ENCODE results near the gene CDK14. TPM values are rescaled to one million over a fixed set of nuclear protein-coding genes. Genes with fewer than 3 reads are reported as not detected.

The CDK14 gene
- total and polyA plus RNA-seq, 2 donors (not counting 3 experiments of a cell fraction or from before 2014, with no cell fraction given): 5.5 to 34.2 TPM

- intact Hi-C loops (cut with micrococcal nuclease): loop anchor here (10.0 kb wide), 1 partner anchor 467 kb away; the partner anchor contains the start of gene STEAP1
These were observed 25.6 kb downstream of the CDK14 start for GRCh38 chr7:90621747-90622140.

More at GRCh38 chr7:90621747-90622140, 25.6 kb downstream of the CDK14 start:
- peak; percentile 41 for DNase-seq (ENCODE audit: low read depth, low spot score)
- H3K27me3 ChIP-seq (ENCODE audit: control insufficient read depth in 2 of 2, insufficient read depth in 2 of 2, low read length in 2 of 2): no peaks in the 10 kb centered on the region
- dilution Hi-C loops (cut with MboI; ENCODE audit: extremely low pct_ligation_motif_present, low sequenced_read_pairs): no loop called here
- TF ChIP-seq FOS (IDR thresholded peaks at IDR 0.05; ENCODE audit: borderline replicate concordance, insufficient read depth, low read length): no peak
- no peak for TF ChIP-seq MAX (IDR thresholded peaks at IDR 0.05; ENCODE audit: insufficient read depth, insufficient read length)
- TF ChIP-seq JUN (IDR thresholded peaks at IDR 0.05; ENCODE audit: borderline replicate concordance, insufficient read depth, insufficient read length, low read depth): no peak
- TF ChIP-seq GATA2 (IDR thresholded peaks at IDR 0.05; ENCODE audit: insufficient read depth, insufficient read length, low read depth, low read length): no peak
- TF ChIP-seq POLR2A (IDR thresholded peaks at IDR 0.05; ENCODE audit: low read depth, low read length): no peak
- TF ChIP-seq CTCF (IDR thresholded peaks at IDR 0.05; ENCODE audit: extremely low read depth in 1 of 2, insufficient read depth in 1 of 2, low read depth in 1 of 2, low read length in 2 of 2): no peak
- no peak for TF ChIP-seq POLR2AphosphoS5 (IDR thresholded peaks at IDR 0.05; ENCODE audit: insufficient read depth, low read depth, low read length)
- TF ChIP-seq MYC (IDR thresholded peaks at IDR 0.05; ENCODE audit: low read depth, low read length): no peak
- no peak for TF ChIP-seq EZH2 (IDR thresholded peaks at IDR 0.05; ENCODE audit: borderline replicate concordance, low read depth, low read length, severe bottlenecking)
- H3K9ac ChIP-seq (replicated peaks; ENCODE audit: extremely low read depth, insufficient read depth, low read length): no peak overlapping the region
- BruUV-seq (replicated peaks): no TSS peak
- no peak overlapping the region for H3K4me2 ChIP-seq (ENCODE audit: insufficient read depth, low read length)
- no peaks in the 10 kb centered on the region for H3K9me1 ChIP-seq (replicated peaks; ENCODE audit: control insufficient read depth, extremely low read depth, insufficient read depth, low read length)
- peaks cover 50% of the 10 kb centered on the region for H3K4me1 ChIP-seq (ENCODE audit: control insufficient read depth, extremely low read depth, insufficient read depth, low read length)
- no peaks in the 10 kb centered on the region for H3K36me3 ChIP-seq (ENCODE audit: control insufficient read depth in 2 of 2, extremely low read depth in 1 of 2, insufficient read depth in 2 of 2, low read length in 2 of 2)
- ChIA-PET POLR2A (no interaction called here), CTCF (interaction anchor here (0.9 to 7.0 kb wide), 3 partner anchors 25 to 202 kb away, joined by 3 to 72 read pairs (median 3); partner anchors contain the start of gene CDK14)
- H3K27ac ChIP-seq (ENCODE audit: insufficient read depth, low read depth, low read length): no peak overlapping the region
- peaks cover 27% of the 10 kb centered on the region for H3K79me2 ChIP-seq (ENCODE audit: control insufficient read depth, insufficient read depth, low read length)
- no peak overlapping the region for H2AFZ ChIP-seq (ENCODE audit: low read depth, low read length)
- no peaks in the 10 kb centered on the region for H3K9me3 ChIP-seq (replicated peaks; ENCODE audit: control insufficient read depth, insufficient read depth, low read length)
- H4K20me1 ChIP-seq (replicated peaks; ENCODE audit: control insufficient read depth, extremely low read depth, insufficient read depth, low read length): peaks cover 2% of the 10 kb centered on the region
- H3K4me3 ChIP-seq (replicated peaks in 1 of 3; ENCODE audit: insufficient read depth in 1 of 3, low read depth in 1 of 3, low read length in 3 of 3): no peak overlapping the region
- FAIRE-seq: no peak
